Endothelial cell of umbilical vein (primary cell): ENCODE measurements around the gene ECE2.

Experiments used
- EZH2 ChIP-seq: IDR thresholded peaks from 2 replicates; pipeline ENCODE4 v1.6.1; 2012; ENCODE audit warnings: borderline replicate concordance, low read depth, mild to moderate bottlenecking, moderate library complexity, low read length, inconsistent platforms; ENCODE audit not compliant: severe bottlenecking
- JUN ChIP-seq: IDR thresholded peaks from 2 replicates; pipeline ENCODE4 v1.6.1; 2011; ENCODE audit warnings: borderline replicate concordance, low read depth; ENCODE audit not compliant: insufficient read length, insufficient read depth
- POLR2A ChIP-seq: IDR thresholded peaks from 2 replicates; pipeline ENCODE4 v1.6.1; 2012; ENCODE audit warnings: low read depth, mild to moderate bottlenecking, control low read depth, low read length
- POLR2AphosphoS5 ChIP-seq: IDR thresholded peaks from 2 replicates; pipeline ENCODE4 v1.6.1; 2012; ENCODE audit warnings: low read depth, mild to moderate bottlenecking, control low read depth, low read length, moderate library complexity; ENCODE audit not compliant: insufficient read depth
- TF ChIP-seq, protein P1 (sequence below), 2 donors: IDR thresholded peaks; 1 replicate in 1 of 2; 2 replicates in 1 of 2; pipeline ENCODE4 v1.5.1; 2011; ENCODE audit warnings: low read length in 2 of 2, mild to moderate bottlenecking in 2 of 2, moderate library complexity in 2 of 2, control low read depth in 1 of 2, inconsistent platforms in 1 of 2, low read depth in 1 of 2; ENCODE audit not compliant: insufficient read depth in 1 of 2; ENCODE audit errors: extremely low read depth in 1 of 2

DNA sequence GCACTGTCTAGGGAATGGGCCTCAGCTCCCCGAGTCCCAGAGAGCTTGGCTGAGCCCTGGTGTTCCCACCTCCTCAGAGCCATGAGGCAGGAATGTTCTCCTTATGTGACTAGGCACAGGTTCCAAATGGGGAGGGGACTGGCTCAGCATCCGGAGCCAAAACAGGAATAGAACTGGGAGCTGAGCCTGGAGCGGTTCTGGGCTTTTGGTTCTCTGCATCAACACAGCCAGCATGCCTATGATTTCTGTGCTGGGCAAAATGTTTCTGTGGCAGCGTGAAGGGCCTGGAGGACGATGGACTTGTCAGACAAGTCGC lies 61.5 kb downstream of the ECE2 start, which contains the start of gene FAM131A:
- TF ChIP-seq POLR2AphosphoS5: no peak
- TF ChIP-seq, protein P1, sequence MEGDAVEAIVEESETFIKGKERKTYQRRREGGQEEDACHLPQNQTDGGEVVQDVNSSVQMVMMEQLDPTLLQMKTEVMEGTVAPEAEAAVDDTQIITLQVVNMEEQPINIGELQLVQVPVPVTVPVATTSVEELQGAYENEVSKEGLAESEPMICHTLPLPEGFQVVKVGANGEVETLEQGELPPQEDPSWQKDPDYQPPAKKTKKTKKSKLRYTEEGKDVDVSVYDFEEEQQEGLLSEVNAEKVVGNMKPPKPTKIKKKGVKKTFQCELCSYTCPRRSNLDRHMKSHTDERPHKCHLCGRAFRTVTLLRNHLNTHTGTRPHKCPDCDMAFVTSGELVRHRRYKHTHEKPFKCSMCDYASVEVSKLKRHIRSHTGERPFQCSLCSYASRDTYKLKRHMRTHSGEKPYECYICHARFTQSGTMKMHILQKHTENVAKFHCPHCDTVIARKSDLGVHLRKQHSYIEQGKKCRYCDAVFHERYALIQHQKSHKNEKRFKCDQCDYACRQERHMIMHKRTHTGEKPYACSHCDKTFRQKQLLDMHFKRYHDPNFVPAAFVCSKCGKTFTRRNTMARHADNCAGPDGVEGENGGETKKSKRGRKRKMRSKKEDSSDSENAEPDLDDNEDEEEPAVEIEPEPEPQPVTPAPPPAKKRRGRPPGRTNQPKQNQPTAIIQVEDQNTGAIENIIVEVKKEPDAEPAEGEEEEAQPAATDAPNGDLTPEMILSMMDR (IDR thresholded peaks at IDR 0.05; ENCODE audit: extremely low read depth in 1 of 2, insufficient read depth in 1 of 2, low read depth in 1 of 2, low read length in 2 of 2): no peak
- TF ChIP-seq JUN: no peak
- TF ChIP-seq POLR2A: no peak
- TF ChIP-seq EZH2: no peak
